NB4 (cell line): ENCODE results near the gene ADAP1.

ENCODE experiments used
- DNase-seq: peaks from one replicate; pipeline ENCODE4 v3.0.0; 2010; ENCODE audit warnings: low read depth
- H3K4me3 ChIP-seq: one replicate; pipeline ENCODE4 v1.5.1; 2011; ENCODE audit warnings: mild to moderate bottlenecking, low read depth, low read length, moderate library complexity
- CTCF ChIP-seq: IDR thresholded peaks from one replicate; pipeline ENCODE4 v1.5.1; 2012; ENCODE audit warnings: low read depth, low read length
- MAX ChIP-seq: IDR thresholded peaks from 2 replicates; pipeline ENCODE4 v1.6.1; 2011; ENCODE audit warnings: low read depth, low read length
- MYC ChIP-seq: IDR thresholded peaks from 2 replicates; pipeline ENCODE4 v1.6.1; 2011; ENCODE audit warnings: low read depth, low read length
- POLR2A ChIP-seq: IDR thresholded peaks from 2 replicates; pipeline ENCODE4 v1.6.1; 2011; ENCODE audit warnings: mild to moderate bottlenecking; ENCODE audit not compliant: insufficient read length; ENCODE audit errors: extremely low read depth

Gene ADAP1

DNA sequence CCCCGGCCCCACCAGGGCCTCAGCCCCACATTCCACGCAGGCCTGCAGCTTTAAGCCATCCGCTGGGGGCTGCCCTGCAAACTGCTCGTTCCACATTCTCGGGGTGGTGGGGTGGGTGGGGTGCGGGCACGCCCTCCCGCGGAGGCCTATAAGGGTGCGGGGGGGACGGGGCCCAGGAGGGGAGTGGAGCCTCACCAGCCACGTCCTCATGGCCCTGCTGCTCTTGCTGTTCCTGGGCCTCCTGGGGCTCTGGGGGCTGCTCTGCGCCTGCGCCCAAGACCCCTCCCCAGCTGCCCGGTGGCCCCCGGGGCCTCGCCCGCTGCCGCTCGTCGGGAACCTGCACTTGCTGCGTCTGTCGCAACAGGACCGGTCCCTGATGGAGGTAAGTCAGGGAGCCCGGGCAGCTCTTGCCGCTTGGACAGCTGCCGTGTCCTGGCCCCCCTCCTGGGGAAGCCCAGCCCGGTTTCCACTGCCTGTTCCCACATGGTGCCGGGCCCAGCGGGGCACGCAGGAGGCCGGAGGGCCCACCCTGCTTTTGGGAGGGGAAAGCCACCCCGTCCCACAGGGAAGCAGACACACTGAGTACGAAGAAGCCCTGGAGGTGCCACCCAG lies 28.6 kb upstream of the ADAP1 start, which contains the start of gene CYP2W1:
CYP2W1 (plus strand) TSS at position 178 of the 612 bp plus-strand sequence; CDS start at position 209, 31 bp downstream.
- TF ChIP-seq MAX = no peak
- TF ChIP-seq POLR2A = no peak
- no peak for TF ChIP-seq CTCF
- no peak for TF ChIP-seq MYC
- H3K4me3 ChIP-seq = no peak within 1 kb of the TSS
- DNase-seq = peak; percentile 67

DNA sequence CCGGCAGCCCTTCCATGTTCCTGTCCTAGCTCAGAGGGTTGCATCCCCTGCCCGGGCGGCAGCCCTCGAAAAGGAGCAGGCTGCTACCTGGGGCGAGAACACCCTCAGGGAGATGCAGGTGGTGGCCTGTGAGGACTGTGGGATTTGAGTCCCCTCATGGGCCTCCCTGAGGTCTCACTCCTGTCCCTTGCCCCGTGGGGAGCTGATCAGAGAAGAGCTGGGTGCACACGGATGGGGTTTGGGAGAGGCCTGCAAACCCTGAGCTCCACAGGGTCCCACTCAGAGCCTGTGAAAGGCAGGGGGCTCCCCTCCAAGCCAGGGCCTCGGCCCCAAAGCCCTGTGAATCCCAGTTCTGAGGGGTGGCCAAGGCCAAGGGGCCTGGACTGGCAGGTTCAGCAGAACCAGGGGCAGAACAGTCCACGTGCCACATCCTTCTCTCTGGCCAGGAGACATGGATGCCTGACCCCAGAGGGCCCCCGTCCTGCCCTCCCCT lies 28.1 kb upstream of the ADAP1 start:
- no peak for TF ChIP-seq CTCF
- TF ChIP-seq MYC = no peak
- no peak for TF ChIP-seq MAX
- no peak for TF ChIP-seq POLR2A
- no peak for DNase-seq
- H3K4me3 ChIP-seq = no peak overlapping the region

- peak; percentile 59; the same call in 1 of the 2 replicates for TF ChIP-seq MAX
- TF ChIP-seq POLR2A = no peak
- TF ChIP-seq MYC = peak; percentile 69; the same call in 1 of the 2 replicates
- H3K4me3 ChIP-seq = no peak overlapping the region
- DNase-seq = peak; percentile 97
Measured at GRCh38 chr7:981793-982510, 27.5 kb upstream of the ADAP1 start.

GRCh38 chr7:979886-980571 lies 25.5 kb upstream of the ADAP1 start:
- DNase-seq = peak; percentile 61
- TF ChIP-seq MYC = no peak
- TF ChIP-seq MAX = no peak
- no peak for TF ChIP-seq POLR2A
- TF ChIP-seq CTCF = no peak
- H3K4me3 ChIP-seq = no peak overlapping the region

DNA sequence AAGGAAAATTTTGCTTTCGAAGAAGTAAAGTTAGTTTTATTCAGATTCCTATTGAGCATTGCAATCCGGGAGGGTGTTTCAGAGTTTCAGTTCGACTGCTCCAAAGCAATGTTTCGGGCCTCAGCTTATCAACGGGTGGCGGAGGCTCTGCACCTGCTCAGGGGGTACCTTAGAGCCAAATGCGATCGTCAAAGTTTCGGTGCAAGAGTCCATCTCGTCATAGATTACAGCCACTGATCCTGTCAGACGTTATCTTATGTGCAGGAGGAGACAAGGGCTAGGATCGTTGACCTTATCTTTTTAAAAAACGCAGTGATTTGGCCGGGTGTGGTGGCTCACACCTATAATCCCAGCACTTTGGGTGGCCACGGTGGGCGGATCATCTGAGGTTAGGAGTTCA lies 24.7 kb upstream of the ADAP1 start:
- TF ChIP-seq MAX = no peak
- TF ChIP-seq MYC = no peak
- no peak for TF ChIP-seq CTCF
- no peak for TF ChIP-seq POLR2A
- no peak overlapping the region for H3K4me3 ChIP-seq
- no peak for DNase-seq
